ENCODE measurements around the gene ZAP70. TPM values are rescaled to one million over a fixed set of nuclear protein-coding genes. Genes with fewer than 3 reads are reported as not detected.

Gene ZAP70
- total RNA-seq, 1 experiment from 2014 or later: not detected

DNA sequence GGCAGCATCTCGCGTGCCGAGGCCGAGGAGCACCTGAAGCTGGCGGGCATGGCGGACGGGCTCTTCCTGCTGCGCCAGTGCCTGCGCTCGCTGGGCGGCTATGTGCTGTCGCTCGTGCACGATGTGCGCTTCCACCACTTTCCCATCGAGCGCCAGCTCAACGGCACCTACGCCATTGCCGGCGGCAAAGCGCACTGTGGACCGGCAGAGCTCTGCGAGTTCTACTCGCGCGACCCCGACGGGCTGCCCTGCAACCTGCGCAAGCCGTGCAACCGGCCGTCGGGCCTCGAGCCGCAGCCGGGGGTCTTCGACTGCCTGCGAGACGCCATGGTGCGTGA is 10.7 kb downstream of the ZAP70 start:
- H3K9me2 ChIP-seq (ENCODE audit: insufficient read depth): no peaks in the 10 kb centered on the region
- peaks cover 6% of the 10 kb centered on the region; the same call in 1 of the 2 replicates for H3K27me3 ChIP-seq (ENCODE audit: insufficient read depth, low read depth)
- no peaks in the 10 kb centered on the region for H3K36me3 ChIP-seq (ENCODE audit: low read depth)
- no peak overlapping the region for H2AFZ ChIP-seq
- CTCF ChIA-PET: no interaction called here
- no peak overlapping the region for H3K4me2 ChIP-seq
- no peak overlapping the region for H3K27ac ChIP-seq
- H4K20me1 ChIP-seq (ENCODE audit: insufficient read depth): no peaks in the 10 kb centered on the region
- intact Hi-C loops (cut with micrococcal nuclease; ENCODE audit: unreplicated experiment): no loop called here
- H3K9me3 ChIP-seq (ENCODE audit: insufficient read depth, low read depth): peaks cover 5% of the 10 kb centered on the region; the same call in 1 of the 2 replicates
- no peak for DNase-seq
- no peaks in the 10 kb centered on the region for H3K79me2 ChIP-seq (ENCODE audit: low read depth)
- H3K4me3 ChIP-seq: no peak overlapping the region
- POLR2A ChIA-PET (ENCODE audit: unreplicated experiment): interaction anchor here (0.7 kb wide), 1 partner anchor 31 kb away, joined by 3 read pairs; no protein-coding TSS in a partner anchor
- no peaks in the 10 kb centered on the region for H3K4me1 ChIP-seq (replicated peaks; ENCODE audit: insufficient read depth)
- BruUV-seq (replicated peaks): no TSS peak
- TF ChIP-seq EZH2 (IDR thresholded peaks at IDR 0.05; ENCODE audit: low read depth) (no peak), CTCF (conservative IDR thresholded peaks at IDR 0.05) (no peak)
- H3F3A ChIP-seq (ENCODE audit: insufficient read depth, low read depth): no peaks in the 10 kb centered on the region; the same call in 1 of the 2 replicates

DNA sequence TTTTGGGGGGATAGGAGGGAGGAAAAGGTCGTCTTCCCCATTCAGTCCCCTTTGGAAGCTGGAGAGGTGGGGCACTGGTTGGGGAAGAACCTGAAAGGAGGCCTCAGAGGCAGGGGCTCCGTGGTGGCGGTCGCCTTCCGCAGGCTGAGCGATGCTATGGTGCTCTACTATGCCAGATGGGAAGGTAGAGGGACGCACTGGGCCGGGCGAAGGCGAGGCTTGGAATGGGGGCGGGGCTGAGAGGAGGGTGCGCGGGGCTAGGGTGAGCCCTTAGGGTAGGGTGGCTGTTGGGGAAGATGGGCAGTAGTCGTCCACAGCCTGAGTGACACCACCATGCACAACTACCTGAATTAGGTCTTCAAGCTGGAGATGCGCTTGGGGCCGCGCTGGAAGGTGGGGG is 11.1 kb downstream of the ZAP70 start:
- DNase-seq: no peak
- Histone ChIP-seq H2AFZ (no peak overlapping the region), H3F3A (ENCODE audit: insufficient read depth, low read depth) (no peaks in the 10 kb centered on the region; the same call in 1 of the 2 replicates), H3K79me2 (ENCODE audit: low read depth) (no peaks in the 10 kb centered on the region), H3K9me2 (ENCODE audit: insufficient read depth) (no peaks in the 10 kb centered on the region), H3K36me3 (ENCODE audit: low read depth) (no peaks in the 10 kb centered on the region), H3K27ac (no peak overlapping the region), H3K9me3 (ENCODE audit: insufficient read depth, low read depth) (peaks cover 5% of the 10 kb centered on the region; the same call in 1 of the 2 replicates), H3K27me3 (ENCODE audit: insufficient read depth, low read depth) (peaks cover 5% of the 10 kb centered on the region; the same call in 1 of the 2 replicates), H4K20me1 (ENCODE audit: insufficient read depth) (no peaks in the 10 kb centered on the region), H3K4me1 (replicated peaks; ENCODE audit: insufficient read depth) (no peaks in the 10 kb centered on the region), H3K4me2 (no peak overlapping the region), H3K4me3 (no peak overlapping the region)
- CTCF ChIA-PET: no interaction called here
- no TSS peak for BruUV-seq (replicated peaks)
- TF ChIP-seq CTCF (conservative IDR thresholded peaks at IDR 0.05): no peak
- TF ChIP-seq EZH2 (IDR thresholded peaks at IDR 0.05; ENCODE audit: low read depth): no peak
- POLR2A ChIA-PET (ENCODE audit: unreplicated experiment): no interaction called here
- intact Hi-C loops (cut with micrococcal nuclease; ENCODE audit: unreplicated experiment): no loop called here

DNA sequence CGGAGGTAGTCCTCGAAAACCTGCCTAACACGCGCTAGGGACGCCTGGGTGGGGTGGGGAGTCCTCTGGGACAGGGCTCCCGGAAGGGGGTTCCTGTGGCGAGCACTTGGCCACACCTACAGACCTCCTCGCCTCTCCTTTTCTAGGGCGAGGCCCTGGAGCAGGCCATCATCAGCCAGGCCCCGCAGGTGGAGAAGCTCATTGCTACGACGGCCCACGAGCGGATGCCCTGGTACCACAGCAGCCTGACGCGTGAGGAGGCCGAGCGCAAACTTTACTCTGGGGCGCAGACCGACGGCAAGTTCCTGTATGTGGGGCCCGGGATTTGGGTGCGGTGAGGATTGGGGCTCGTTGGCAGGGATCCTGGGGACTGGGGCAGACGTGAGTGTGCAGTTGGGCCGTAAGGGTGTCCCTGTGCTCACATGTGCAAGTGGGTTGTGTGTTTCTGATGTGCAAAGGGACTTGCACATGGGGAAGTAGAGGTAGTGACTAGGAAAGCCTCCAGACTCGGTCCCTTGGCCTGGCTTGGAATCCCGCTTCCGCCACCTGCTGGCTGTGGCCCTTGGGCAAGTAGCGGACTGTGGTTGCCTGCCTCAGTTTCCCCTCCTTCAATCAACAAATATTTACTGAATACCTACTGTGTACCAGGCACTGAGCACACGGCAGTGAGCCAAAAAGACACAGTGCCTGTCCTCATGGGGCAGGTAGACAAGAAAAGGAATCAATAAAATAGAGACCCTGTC is 11.7 kb downstream of the ZAP70 start:
- H3K4me2 ChIP-seq: no peak overlapping the region
- H2AFZ ChIP-seq: no peak overlapping the region
- H3K79me2 ChIP-seq (ENCODE audit: low read depth): no peaks in the 10 kb centered on the region
- no peaks in the 10 kb centered on the region for H3K27me3 ChIP-seq (ENCODE audit: insufficient read depth, low read depth)
- TF ChIP-seq EZH2 (IDR thresholded peaks at IDR 0.05; ENCODE audit: low read depth) (no peak), CTCF (conservative IDR thresholded peaks at IDR 0.05) (no peak)
- no peaks in the 10 kb centered on the region; the same call in 1 of the 2 replicates for H3F3A ChIP-seq (ENCODE audit: insufficient read depth, low read depth)
- no TSS peak for BruUV-seq (replicated peaks)
- H3K27ac ChIP-seq: no peak overlapping the region
- no peaks in the 10 kb centered on the region for H3K9me2 ChIP-seq (ENCODE audit: insufficient read depth)
- peaks cover 10% of the 10 kb centered on the region; the same call in 1 of the 2 replicates for H3K9me3 ChIP-seq (ENCODE audit: insufficient read depth, low read depth)
- intact Hi-C loops (cut with micrococcal nuclease; ENCODE audit: unreplicated experiment): no loop called here
- H4K20me1 ChIP-seq (ENCODE audit: insufficient read depth): no peaks in the 10 kb centered on the region
- no peak for DNase-seq
- ChIA-PET CTCF (no interaction called here), POLR2A (ENCODE audit: unreplicated experiment) (no interaction called here)
- H3K4me3 ChIP-seq: no peak overlapping the region
- H3K36me3 ChIP-seq (ENCODE audit: low read depth): no peaks in the 10 kb centered on the region
- H3K4me1 ChIP-seq (replicated peaks; ENCODE audit: insufficient read depth): no peaks in the 10 kb centered on the region
